Astrocyte of the spinal cord (primary cell): ENCODE measurements around the gene TEX30.

Experiments
- DNase-seq: peaks from one replicate; pipeline ENCODE4 v3.0.0; 2011; ENCODE audit warnings: low read depth, low spot score
- H3K4me3 ChIP-seq: 2 replicates; pipeline ENCODE4 v1.5.1; 2011; ENCODE audit warnings: low read depth, mild to moderate bottlenecking, low read length, moderate library complexity
- in situ Hi-C: cut with HindIII; loops from 2 replicates; pipeline ENCODE4 v1.10.0; 2017; ENCODE audit warnings: low sequenced_read_pairs
- TF ChIP-seq, protein P1 (sequence below): IDR thresholded peaks from 2 replicates; pipeline ENCODE4 v1.5.1; 2012; ENCODE audit warnings: low read depth, mild to moderate bottlenecking, low read length, inconsistent platforms

Gene TEX30

DNA sequence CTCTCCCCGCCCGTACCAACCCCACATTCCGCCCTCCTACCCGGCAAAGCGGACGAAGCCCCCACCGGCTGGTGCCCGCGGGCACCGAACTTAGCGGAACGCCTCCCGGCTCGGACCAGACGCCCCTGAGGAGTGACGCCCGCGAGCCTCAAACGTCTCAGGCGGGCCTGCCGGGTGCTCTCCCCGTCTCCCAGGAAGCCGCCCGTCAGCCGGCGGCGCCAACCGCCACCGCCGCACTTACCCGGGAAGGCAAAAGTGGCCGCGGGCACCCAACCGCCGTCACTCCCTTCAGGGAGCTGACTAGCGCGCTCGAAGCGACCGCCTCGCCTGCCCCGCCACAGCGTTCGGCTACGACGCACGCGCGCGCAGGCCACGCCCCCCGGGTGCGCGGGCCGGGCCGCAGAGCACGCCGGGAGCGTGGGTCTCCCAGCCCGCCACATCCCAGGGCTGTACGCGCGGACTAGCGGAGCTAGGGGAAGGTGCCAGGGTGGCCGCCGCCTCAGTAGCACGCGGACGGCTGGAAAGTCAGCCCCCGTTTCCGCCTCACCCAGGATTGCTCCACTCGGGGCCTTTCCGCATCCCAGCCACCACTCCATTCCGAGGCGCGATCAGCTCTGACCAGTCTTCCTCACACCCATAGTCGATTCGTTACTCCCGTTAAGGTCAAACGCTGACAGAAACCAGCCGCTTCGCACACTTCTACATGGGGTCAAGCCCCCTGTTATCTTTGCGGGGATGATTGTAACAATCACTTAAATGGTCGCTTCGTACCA is at the start of gene TEX30:
TSS of gene TEX30 (minus strand) at position 346 of the 773 bp plus-strand sequence. CDS start 3,760 bp downstream, outside the sequence.
- TF ChIP-seq, protein P1, sequence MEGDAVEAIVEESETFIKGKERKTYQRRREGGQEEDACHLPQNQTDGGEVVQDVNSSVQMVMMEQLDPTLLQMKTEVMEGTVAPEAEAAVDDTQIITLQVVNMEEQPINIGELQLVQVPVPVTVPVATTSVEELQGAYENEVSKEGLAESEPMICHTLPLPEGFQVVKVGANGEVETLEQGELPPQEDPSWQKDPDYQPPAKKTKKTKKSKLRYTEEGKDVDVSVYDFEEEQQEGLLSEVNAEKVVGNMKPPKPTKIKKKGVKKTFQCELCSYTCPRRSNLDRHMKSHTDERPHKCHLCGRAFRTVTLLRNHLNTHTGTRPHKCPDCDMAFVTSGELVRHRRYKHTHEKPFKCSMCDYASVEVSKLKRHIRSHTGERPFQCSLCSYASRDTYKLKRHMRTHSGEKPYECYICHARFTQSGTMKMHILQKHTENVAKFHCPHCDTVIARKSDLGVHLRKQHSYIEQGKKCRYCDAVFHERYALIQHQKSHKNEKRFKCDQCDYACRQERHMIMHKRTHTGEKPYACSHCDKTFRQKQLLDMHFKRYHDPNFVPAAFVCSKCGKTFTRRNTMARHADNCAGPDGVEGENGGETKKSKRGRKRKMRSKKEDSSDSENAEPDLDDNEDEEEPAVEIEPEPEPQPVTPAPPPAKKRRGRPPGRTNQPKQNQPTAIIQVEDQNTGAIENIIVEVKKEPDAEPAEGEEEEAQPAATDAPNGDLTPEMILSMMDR: no peak
- peak within 1 kb of the TSS; percentile 75 for H3K4me3 ChIP-seq
- in situ Hi-C loops: no loop called here
- peak; percentile 83 for DNase-seq

DNA sequence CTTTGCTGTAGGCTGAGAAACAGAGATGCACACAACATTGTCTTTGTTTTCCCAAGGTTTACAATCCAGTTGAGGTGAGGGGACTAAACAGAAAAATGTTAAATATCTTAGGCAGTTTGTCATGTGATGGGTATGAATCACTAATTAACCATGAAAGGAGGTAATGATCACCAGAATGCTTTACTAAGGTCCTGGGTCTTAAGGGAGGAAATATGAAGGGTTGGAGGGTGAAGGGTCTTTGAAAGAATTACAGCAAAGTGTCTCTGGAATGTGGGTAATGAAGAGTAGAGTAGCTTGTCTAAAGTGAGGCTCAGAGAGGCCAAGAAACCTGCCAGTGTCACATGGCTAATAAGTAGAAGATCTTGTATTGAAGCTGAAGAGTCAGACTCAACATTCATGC is 44.3 kb upstream of the TEX30 start:
- no peak overlapping the region for H3K4me3 ChIP-seq
- peak; percentile 27 for DNase-seq
- TF ChIP-seq, protein P1: no peak
- in situ Hi-C loops: no loop called here

DNA sequence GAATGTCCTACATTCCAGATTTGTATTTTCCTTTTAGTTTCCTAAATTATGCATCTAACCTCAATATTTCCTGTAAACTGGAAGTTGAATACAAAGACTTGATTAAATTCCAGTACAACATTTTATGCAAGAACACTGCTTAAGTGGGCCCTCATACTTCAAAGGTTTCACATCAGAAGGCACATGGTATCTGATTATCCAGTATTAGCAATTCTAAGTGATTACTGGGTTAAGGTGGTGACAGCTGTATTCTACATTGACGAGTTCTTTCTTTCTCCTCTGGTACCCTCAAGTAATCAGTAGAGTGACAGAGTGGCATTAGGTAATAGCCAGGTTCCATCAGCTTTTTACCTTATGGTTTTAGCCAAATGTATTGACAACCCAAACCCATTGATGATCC is 43.7 kb upstream of the TEX30 start:
- H3K4me3 ChIP-seq: no peak overlapping the region
- DNase-seq: no peak
- in situ Hi-C loops: no loop called here
- TF ChIP-seq, protein P1: no peak

DNA sequence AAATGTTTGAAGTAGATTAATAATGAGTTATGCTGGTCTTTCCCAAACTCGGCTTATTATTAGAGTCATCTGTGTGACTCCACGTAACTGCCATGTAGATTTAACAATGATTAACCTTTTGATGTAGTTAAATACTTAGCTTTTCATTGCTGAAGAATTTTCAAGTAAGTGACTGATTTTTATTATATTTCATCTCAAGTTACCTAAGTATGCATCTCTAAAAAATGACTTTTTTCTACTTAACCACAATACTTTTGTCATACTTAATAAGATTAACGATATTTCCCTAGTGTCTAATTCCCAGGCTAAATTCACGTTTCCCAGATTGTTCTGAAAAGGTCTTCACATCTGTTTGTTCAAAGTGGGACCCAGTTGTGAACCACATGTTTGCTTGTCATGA is 43.1 kb upstream of the TEX30 start:
- in situ Hi-C loops: no loop called here
- TF ChIP-seq, protein P1: no peak
- no peak overlapping the region for H3K4me3 ChIP-seq
- no peak for DNase-seq

DNA sequence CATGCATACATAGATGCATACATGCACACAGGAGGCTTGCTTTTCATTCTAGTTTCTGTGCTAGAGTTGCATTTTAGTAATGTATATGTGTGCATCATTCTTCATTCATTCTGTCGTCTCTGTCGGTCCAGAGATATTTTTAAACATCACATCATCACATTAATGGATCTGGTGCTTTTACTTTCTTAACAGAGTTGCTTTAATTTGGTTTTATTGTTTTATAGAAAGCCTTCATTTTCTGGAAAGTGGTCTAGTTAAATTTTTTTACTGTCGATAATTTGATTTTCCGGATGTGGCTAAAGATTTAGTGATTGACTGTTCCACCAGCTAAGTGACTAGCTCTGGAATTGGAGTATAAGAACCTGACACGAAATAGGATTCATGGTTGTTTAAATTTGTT is 42.2 kb upstream of the TEX30 start:
- in situ Hi-C loops: no loop called here
- H3K4me3 ChIP-seq: no peak overlapping the region
- TF ChIP-seq, protein P1: no peak
- DNase-seq: no peak

DNA sequence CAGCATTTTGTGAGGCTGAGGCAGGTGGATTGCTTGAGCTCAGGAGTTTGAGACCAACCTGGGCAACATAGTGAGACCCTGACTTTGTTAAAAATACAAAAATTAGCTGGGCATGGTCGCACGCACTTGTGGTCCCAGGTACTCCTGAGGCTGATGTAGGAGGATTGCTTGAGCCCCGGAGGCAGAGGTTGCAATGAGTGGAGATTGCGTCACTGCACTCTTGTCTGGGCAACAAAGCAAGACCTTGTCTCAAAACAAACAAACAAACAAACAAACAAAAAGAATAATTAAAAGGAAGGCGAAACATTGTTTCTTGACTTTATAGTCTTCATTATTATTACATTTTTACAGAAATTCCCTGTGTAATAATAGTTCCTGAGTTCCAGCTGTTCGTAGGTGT is 41.2 kb upstream of the TEX30 start:
- no peak overlapping the region for H3K4me3 ChIP-seq
- DNase-seq: no peak
- in situ Hi-C loops: no loop called here
- TF ChIP-seq, protein P1: no peak
